Adrenal gland (tissue), 12 donors: ENCODE results near the gene RAB3IL1. TPM values are rescaled to one million over a fixed set of nuclear protein-coding genes. Genes with fewer than 3 reads are reported as not detected.

ENCODE experiments used
- DNase-seq, 7 donors: peaks; one replicate each; pipeline ENCODE4 v3.0.0-alpha.2; 2019 to 2020
- H3K27ac ChIP-seq, 5 donors: fragments of 200-600 bp; sonication (generic) in 4 of 5; 1 replicate in 3 of 5; 2 replicates in 2 of 5; pipeline versions ENCODE4 v1.5.1 to v1.8.0; 2016 to 2020; ENCODE audit warnings: mild to moderate bottlenecking in 1 of 5
- H3K27me3 ChIP-seq: fragments of 200-600 bp; 2 replicates; pipeline ENCODE4 v1.8.0; 2021
- H3K36me3 ChIP-seq, 2 donors: fragments of 200-600 bp; replicated peaks in 1 of 2; 1 replicate in 1 of 2; 2 replicates in 1 of 2; pipeline versions ENCODE4 v1.5.1 to v1.8.0; 2018 to 2022
- H3K4me1 ChIP-seq, 2 donors: fragments of 200-600 bp; replicated peaks in 1 of 2; 1 replicate in 1 of 2; 2 replicates in 1 of 2; pipeline versions ENCODE4 v1.5.1 to v1.8.0; 2018 to 2021
- H3K4me3 ChIP-seq, 4 donors: fragments of 200-600 bp; sonication (generic) in 3 of 4; one replicate each; pipeline ENCODE4 v1.5.1; 2016 to 2018
- H3K9me3 ChIP-seq, 3 donors: fragments of 200-600 bp; sonication (generic) in 1 of 3; replicated peaks in 1 of 3; 1 replicate in 2 of 3; 2 replicates in 1 of 3; pipeline versions ENCODE4 v1.5.1 to v1.8.0; 2016 to 2021
- CTCF ChIP-seq, 6 experiments: fragments of 450-650 bp in 4 of 6; fragments of 200-600 bp in 2 of 6; sonication (generic) in 1 of 6; IDR thresholded peaks; 1 replicate in 5 of 6; 2 replicates in 1 of 6; pipeline versions ENCODE4 v1.5.1 to v1.8.0; 2016 to 2021; ENCODE audit warnings: antibody characterized with exemption in 6 of 6, mild to moderate bottlenecking in 2 of 6, moderate library complexity in 1 of 6
- POLR2A ChIP-seq, 2 donors: fragments of 450-650 bp; IDR thresholded peaks; one replicate each; pipeline ENCODE4 v1.6.1; 2017; ENCODE audit warnings: antibody characterized with exemption in 2 of 2, mild to moderate bottlenecking in 2 of 2, moderate library complexity in 1 of 2
- WGBS, 4 donors: extraction: QIAGEN DNeasy Blood & Tissue Kit in 2 of 4; methylation state at CpG; one replicate each; pipeline versions ENCODE4 v1.1.5 to v1.1.7; 2013 to 2017; 5-methylcytosine and 5-hydroxymethylcytosine counted together
- intact Hi-C, 2 donors: fragments of 100-400 bp; cut with DNase I; formaldehyde crosslinking; loops; one replicate each; pipeline versions ENCODE4 v1.14.1 to v1.15.0; 2022 to 2023
- polyA plus RNA-seq, 3 donors: library from polyadenylated mRNA; stranded (reverse); fragments of 200-250 nt in 2 of 3; fragments of 350-450 nt in 1 of 3; fragmentation: Illumina TruSeq in 1 of 3; extraction: RNeasy Lipid Tissue Mini Kit (QIAGEN cat#74804) in 1 of 3; gene quantifications; one replicate each; pipeline ENCODE4 v1.2.3, GENCODE V29; 2013 to 2014
- total RNA-seq, 9 donors: library from RNA; depleted of rRNA in 4 of 9; stranded (reverse); fragments of >200 nt in 4 of 9; fragments of 120-200 nt in 1 of 9; fragmentation: NEBNext Ultra II Directional in 1 of 9; extraction: Animal tissue kit (Norgen Biotek cat#: 25700) in 1 of 9; gene quantifications; one replicate each; pipeline versions ENCODE4 v1.1.0 to v1.2.4, GENCODE V29; 2013 to 2023
- donor health status: healthy with polysubstance abuse.
- donor health status: Bipolar disorder and iron deficiency.
- donor health status: DM: yes; HTN: yes; CAD: no.
- donor health status: DM: no; HTN: no; CAD: no.
- donor health status: DM: no; HTN: no; CAD: no.
- donor health status: DM: yes; HTN: yes; CAD: no.

Gene RAB3IL1
- total and polyA plus RNA-seq, 12 donors: 2.4 to 23.7 (median 17.5) TPM

GRCh38 chr11:61911128-61911700 is 6.2 kb downstream of the RAB3IL1 start:
- Histone ChIP-seq H3K36me3 (peaks cover 0 to 15% of the 10 kb centered on the region in 2 donors), H3K27ac (peak overlapping the region in 2 of 5 donors; percentile 34 to 48), H3K9me3 (no peaks in the 10 kb centered on the region), H3K4me3 (no peak overlapping the region), H3K27me3 (no peaks in the 10 kb centered on the region), H3K4me1 (peaks cover 0 to 39% of the 10 kb centered on the region in 2 donors)
- 74 to 80% (median 76%) methylated on average over 3 to 7 of the region's 7 CpGs for WGBS, 4 donors
- TF ChIP-seq POLR2A (IDR thresholded peaks at IDR 0.05) (no peak), CTCF (IDR thresholded peaks at IDR 0.05) (no peak)
- intact Hi-C loops: no loop called here
- DNase-seq: peak in 1 of 7 donors; percentile 12

- no peaks in the 10 kb centered on the region for H3K9me3 ChIP-seq
- H3K27ac ChIP-seq: peak overlapping the region in 2 of 5 donors; percentile 34 to 48
- TF ChIP-seq CTCF (IDR thresholded peaks at IDR 0.05) (no peak), POLR2A (IDR thresholded peaks at IDR 0.05) (no peak)
- no peaks in the 10 kb centered on the region for H3K27me3 ChIP-seq
- peaks cover 0 to 39% of the 10 kb centered on the region in 2 donors for H3K4me1 ChIP-seq
- WGBS, 4 donors: 78 to 93% (median 87%) methylated on average over 3 to 13 of the region's 13 CpGs
- intact Hi-C loops: no loop called here
- DNase-seq: peak in 3 of 7 donors; percentile 6 to 17 (median 15)
- peaks cover 0 to 22% of the 10 kb centered on the region in 2 donors for H3K36me3 ChIP-seq
- H3K4me3 ChIP-seq: no peak overlapping the region
These were observed 6.9 kb downstream of the RAB3IL1 start for GRCh38 chr11:61910187-61911127.

- DNase-seq: peak in 5 of 7 donors; percentile 60 to 76 (median 69)
- TF ChIP-seq CTCF (IDR thresholded peaks at IDR 0.05) (no peak), POLR2A (IDR thresholded peaks at IDR 0.05) (no peak)
- intact Hi-C loops: no loop called here
- no peaks in the 10 kb centered on the region for H3K27me3 ChIP-seq
- no peaks in the 10 kb centered on the region for H3K9me3 ChIP-seq
- peaks cover 0 to 23% of the 10 kb centered on the region in 2 donors for H3K36me3 ChIP-seq
- H3K27ac ChIP-seq: peak overlapping the region in 2 of 5 donors; percentile 38 to 65
- 27 to 59% (median 44%) methylated on average over 8 to 10 of the region's 10 CpGs for WGBS, 4 donors
- H3K4me3 ChIP-seq: no peak overlapping the region
- peaks cover 0 to 39% of the 10 kb centered on the region in 2 donors for H3K4me1 ChIP-seq
These were observed 8.5 kb downstream of the RAB3IL1 start for GRCh38 chr11:61908730-61909316.
